HFFc6 (cell line): ENCODE data around the gene DIO1. TPM values are rescaled to one million over a fixed set of nuclear protein-coding genes. Genes with fewer than 3 reads are reported as not detected.

Experiments used
- DNase-seq: peaks from one replicate; pipeline ENCODE4 v3.0.0-alpha.2; 2018
- H3K27ac Mint-ChIP-seq: 2 replicates; pipeline ENCODE4 v1.8.0; 2020; ENCODE audit warnings: mild to moderate bottlenecking, mixed read lengths
- H3K27me3 Mint-ChIP-seq: 2 replicates; pipeline ENCODE4 v1.8.0; 2021; ENCODE audit warnings: mild to moderate bottlenecking, moderate library complexity, mixed read lengths; ENCODE audit not compliant: insufficient read depth
- H3K36me3 Mint-ChIP-seq: 2 replicates; pipeline ENCODE4 v1.8.0; 2021; ENCODE audit warnings: low read depth, mixed read lengths
- H3K4me1 Mint-ChIP-seq: 2 replicates; pipeline ENCODE4 v1.8.0; 2020; ENCODE audit warnings: low read depth, mixed read lengths
- H3K4me3 Mint-ChIP-seq: 2 replicates; pipeline ENCODE4 v1.8.0; 2020; ENCODE audit warnings: mild to moderate bottlenecking, moderate library complexity, mixed read lengths
- H3K9me3 Mint-ChIP-seq: 2 replicates; pipeline ENCODE4 v1.8.0; 2020; ENCODE audit warnings: mild to moderate bottlenecking, mixed read lengths
- CTCF ChIP-seq: fragments of 200-600 bp; sonication (generic); IDR thresholded peaks from 2 replicates; pipeline ENCODE4 v1.5.0; 2021; ENCODE audit warnings: antibody characterized with exemption, mild to moderate bottlenecking
- total RNA-seq, 6 experiments: library from RNA; stranded (reverse); fragmentation: NEBNext Ultra II Directional; extraction: Animal tissue kit (Norgen Biotek cat#: 25700); gene quantifications; 2 replicates in 1 of 6; 3 replicates in 5 of 6; pipeline ENCODE4 v1.2.3, GENCODE V29; 2021

DIO1 gene
- total RNA-seq, 6 experiments from 2014 or later = not detected

DNA sequence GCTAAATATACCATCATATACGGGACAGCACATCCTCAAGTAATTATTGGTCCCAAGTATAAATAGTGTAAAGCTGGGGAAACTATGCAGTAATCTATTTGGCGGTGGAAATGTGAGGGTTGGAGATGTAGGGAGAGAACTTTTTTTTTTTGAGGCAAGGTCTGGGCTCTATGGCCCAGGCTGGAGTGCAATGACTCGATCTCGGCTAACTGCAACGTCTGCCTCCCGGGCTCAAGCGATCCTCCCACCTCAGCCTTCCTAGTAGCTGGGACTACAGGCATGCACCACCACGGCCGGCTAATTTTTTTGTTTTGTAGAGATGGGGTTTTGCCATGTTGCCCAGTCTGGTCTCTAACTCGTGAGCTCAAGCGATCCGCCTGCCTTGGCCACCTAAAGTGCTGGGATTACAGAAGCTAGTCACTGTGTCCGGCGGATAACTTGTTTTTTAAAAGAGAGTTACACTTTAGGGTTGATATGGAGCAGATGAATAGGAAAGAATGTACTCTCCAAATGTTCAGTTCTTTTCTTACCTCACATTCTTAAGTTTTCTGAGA lies 49.6 kb downstream of the DIO1 start:
- peak overlapping the region; percentile 66 for H3K4me3 Mint-ChIP-seq
- H3K9me3 Mint-ChIP-seq = no peaks in the 10 kb centered on the region
- H3K36me3 Mint-ChIP-seq = peaks cover 11% of the 10 kb centered on the region
- peaks cover 45% of the 10 kb centered on the region for H3K4me1 Mint-ChIP-seq
- no peak for DNase-seq
- H3K27ac Mint-ChIP-seq = no peak overlapping the region
- TF ChIP-seq CTCF = no peak
- no peaks in the 10 kb centered on the region; the same call in 1 of the 2 replicates for H3K27me3 Mint-ChIP-seq

DNA sequence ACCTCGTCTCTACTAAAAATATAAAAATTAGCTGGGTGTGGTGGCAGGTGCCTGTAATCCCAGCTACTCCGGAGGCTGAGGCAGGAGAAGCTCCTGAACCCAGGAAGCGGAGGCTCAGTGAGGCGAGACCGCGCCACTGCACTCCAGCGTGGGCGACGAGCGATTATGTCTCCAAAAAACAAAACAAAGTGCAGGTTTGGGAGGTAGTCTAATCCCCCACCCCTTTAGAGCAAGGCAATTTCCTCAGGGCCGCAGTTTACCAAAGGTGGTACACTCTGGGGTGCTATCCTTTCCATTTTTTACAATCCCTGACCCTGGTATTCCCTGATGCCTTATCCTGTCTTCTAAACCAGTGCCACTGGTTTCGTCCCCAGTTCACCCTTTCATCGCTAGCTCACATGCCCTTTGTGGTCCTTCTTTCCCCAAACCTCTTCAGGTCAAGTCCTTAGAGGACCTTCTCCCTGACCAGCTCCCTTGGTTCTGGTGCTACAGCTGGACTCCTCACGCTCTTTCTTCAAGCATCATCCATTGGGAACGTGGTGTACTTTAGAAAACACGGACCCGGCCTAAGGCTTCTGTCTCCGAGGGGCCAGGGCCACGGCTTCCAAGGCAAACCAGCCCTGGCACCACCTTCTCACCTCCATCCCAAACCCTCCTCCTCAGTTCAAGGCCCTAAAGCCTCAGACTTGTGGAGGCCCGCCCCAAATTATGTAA lies 50.6 kb downstream of the DIO1 start:
- Mint-ChIP-seq H3K4me1 (peaks cover 53% of the 10 kb centered on the region), H3K4me3 (peak overlapping the region; percentile 97), H3K36me3 (peaks cover 11% of the 10 kb centered on the region), H3K27ac (peak overlapping the region; percentile 91), H3K9me3 (no peaks in the 10 kb centered on the region), H3K27me3 (no peaks in the 10 kb centered on the region; the same call in 1 of the 2 replicates)
- no peak for TF ChIP-seq CTCF
- DNase-seq = no peak

- peaks cover 58% of the 10 kb centered on the region for H3K4me1 Mint-ChIP-seq
- H3K36me3 Mint-ChIP-seq = peaks cover 11% of the 10 kb centered on the region
- no peak for DNase-seq
- no peak for TF ChIP-seq CTCF
- peak overlapping the region; percentile 97 for H3K4me3 Mint-ChIP-seq
- no peaks in the 10 kb centered on the region; the same call in 1 of the 2 replicates for H3K27me3 Mint-ChIP-seq
- no peaks in the 10 kb centered on the region for H3K9me3 Mint-ChIP-seq
- H3K27ac Mint-ChIP-seq = peak overlapping the region; percentile 91
Measured at GRCh38 chr1:53945183-53945432, 51.1 kb downstream of the DIO1 start.

- peaks cover 11% of the 10 kb centered on the region for H3K36me3 Mint-ChIP-seq
- H3K4me1 Mint-ChIP-seq = peaks cover 61% of the 10 kb centered on the region
- H3K27me3 Mint-ChIP-seq = no peaks in the 10 kb centered on the region; the same call in 1 of the 2 replicates
- no peak; the same call in 1 of the 2 replicates for TF ChIP-seq CTCF
- H3K4me3 Mint-ChIP-seq = peak within 1 kb of the TSS; percentile 97
- DNase-seq = peak; percentile 93
- no peaks in the 10 kb centered on the region for H3K9me3 Mint-ChIP-seq
- peak within 1 kb of the TSS; percentile 91 for H3K27ac Mint-ChIP-seq
Measured at GRCh38 chr1:53945433-53946251, 51.7 kb downstream of the DIO1 start, which contains the start of gene IFT25. TSS of gene IFT25 (minus strand) at chr1:53945699. CDS start at chr1:53940082, 5,617 bp downstream.

DNA sequence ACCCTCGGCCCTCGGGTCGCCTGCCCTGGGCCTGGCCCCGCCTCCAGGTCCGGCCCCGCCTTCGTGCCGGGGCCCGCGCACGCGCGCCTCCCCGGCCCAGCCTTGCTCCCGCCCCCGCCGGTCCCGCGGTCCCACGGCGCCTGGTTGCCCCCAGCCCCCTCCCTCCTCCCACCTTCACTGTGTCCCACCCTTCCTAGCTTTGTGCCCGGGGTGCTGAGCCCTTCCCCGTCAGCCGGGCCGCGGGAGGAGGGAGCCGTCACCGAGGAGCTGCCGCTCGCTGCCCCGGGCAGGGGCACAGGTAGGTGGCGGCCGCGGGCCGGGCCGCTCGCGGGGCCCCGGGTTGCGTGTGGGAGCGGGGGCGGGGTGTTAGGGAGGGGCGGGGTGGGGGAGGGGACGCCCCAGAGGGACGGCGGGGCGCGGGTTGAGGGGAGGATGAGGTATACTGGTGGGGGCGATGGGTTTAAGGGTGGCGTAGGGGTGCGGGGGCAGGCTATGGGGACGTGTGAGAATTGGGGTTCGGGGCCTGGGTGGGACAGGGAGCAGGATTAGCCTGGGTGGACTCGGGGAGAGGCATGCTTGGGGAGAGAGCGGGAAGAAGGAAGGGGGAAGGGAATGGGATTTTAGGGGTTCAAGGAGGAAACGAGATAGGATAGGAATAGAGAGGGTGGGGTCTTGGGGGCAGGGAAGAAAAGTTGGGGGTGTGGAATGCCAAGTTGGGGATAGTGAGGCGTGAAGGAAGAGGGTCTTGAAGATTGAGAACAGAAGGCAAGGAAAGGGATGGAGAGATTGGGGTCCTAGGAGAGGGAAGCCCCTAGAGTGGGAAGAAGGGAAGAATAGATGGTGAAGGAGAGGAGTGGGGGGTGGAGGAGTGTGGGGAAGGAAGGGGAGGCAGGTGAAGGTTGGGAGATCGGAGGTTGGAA lies 52.5 kb downstream of the DIO1 start, which contains the start of gene LRRC42:
LRRC42 (plus strand) TSS at position 99 of the 920 bp plus-strand sequence. CDS start 5,650 bp downstream, outside the sequence.
- no peaks in the 10 kb centered on the region; the same call in 1 of the 2 replicates for H3K27me3 Mint-ChIP-seq
- DNase-seq = no peak
- H3K27ac Mint-ChIP-seq = peak within 1 kb of the TSS; percentile 91
- peaks cover 11% of the 10 kb centered on the region for H3K36me3 Mint-ChIP-seq
- no peak for TF ChIP-seq CTCF
- H3K4me1 Mint-ChIP-seq = peaks cover 69% of the 10 kb centered on the region
- peak within 1 kb of the TSS; percentile 97 for H3K4me3 Mint-ChIP-seq
- no peaks in the 10 kb centered on the region for H3K9me3 Mint-ChIP-seq
